RPMI7951 (cell line): ENCODE measurements around the gene OR5V1. TPM values are rescaled to one million over a fixed set of nuclear protein-coding genes. Genes with fewer than 3 reads are reported as not detected.
"Not testable (repeated sequence)": the region's sequence is repeated elsewhere in the genome, so short reads cannot be mapped to it uniquely, and the experiment has no call there.

Experiments
- DNase-seq: peaks from one replicate; pipeline ENCODE4 v3.0.0-alpha.2; 2012; ENCODE audit warnings: low read depth
- total RNA-seq: library from RNA; depleted of rRNA; stranded (reverse); fragments of >200 nt; shearing (Covaris generic); gene quantifications from 2 replicates; pipeline ENCODE4 v1.2.3, GENCODE V29; 2014; rRNA removed

The OR5V1 gene
- total RNA-seq, result not detected in 2 replicates

- no peak for DNase-seq
Observed at GRCh38 chr6:29368765-29369164, at the start of gene OR5V1. Gene OR5V1, minus strand, starts transcription at chr6:29368865. Its CDS starts 12,670 bp downstream, at chr6:29356195.

GRCh38 chr6:29414588-29414987, 45.9 kb upstream of the OR5V1 start, which contains the start of gene OR12D1:
Gene OR12D1, plus strand, starts transcription at chr6:29414928.
- DNase-seq, result no peak

- no peak for DNase-seq
Observed at GRCh38 chr6:29403801-29404200, 35.1 kb upstream of the OR5V1 start.

GRCh38 chr6:29399525-29399924, 30.9 kb upstream of the OR5V1 start:
- DNase-seq, result no peak

GRCh38 chr6:29395331-29395730, 26.7 kb upstream of the OR5V1 start, which contains the start of gene OR12D2:
Gene OR12D2, plus strand, starts transcription at chr6:29395631. Its CDS starts 1,069 bp downstream, at chr6:29396700.
- no peak for DNase-seq

GRCh38 chr6:29388533-29388932, 19.9 kb upstream of the OR5V1 start:
- DNase-seq, result no peak

- DNase-seq, result no peak
Observed at GRCh38 chr6:29376003-29376402, 7.3 kb upstream of the OR5V1 start.

- DNase-seq, result no peak
Observed at GRCh38 chr6:29375191-29375590, 6.5 kb upstream of the OR5V1 start, which contains the start of gene OR12D3. Gene OR12D3, minus strand, starts transcription at chr6:29375291. Its CDS starts 4 bp downstream, at chr6:29375287.

- DNase-seq, result no peak
Observed at GRCh38 chr6:29355603-29356002, 13.1 kb downstream of the OR5V1 start.

- no peak for DNase-seq
Observed at GRCh38 chr6:29354980-29355379, 13.7 kb downstream of the OR5V1 start.

GRCh38 chr6:29349348-29349747, 19.3 kb downstream of the OR5V1 start:
- not testable (repeated sequence) for DNase-seq

- no peak for DNase-seq
Observed at GRCh38 chr6:29345380-29345779, 23.3 kb downstream of the OR5V1 start.

- DNase-seq, result no peak
Observed at GRCh38 chr6:29336269-29336668, 32.4 kb downstream of the OR5V1 start.

- no peak for DNase-seq
Observed at GRCh38 chr6:29332676-29333075, 36.0 kb downstream of the OR5V1 start.

- DNase-seq, result no peak
Observed at GRCh38 chr6:29325777-29326176, 42.9 kb downstream of the OR5V1 start.

GRCh38 chr6:29323332-29323731, 45.3 kb downstream of the OR5V1 start:
- DNase-seq, result not testable (repeated sequence)

GRCh38 chr6:29319931-29320330, 48.7 kb downstream of the OR5V1 start:
- no peak for DNase-seq

Other genes starting within 250 kb of the OR5V1 start
- gene OR2J2, start 198.0 kb downstream of the OR5V1 start, total RNA-seq, result not detected in 2 replicates
- not detected in 2 replicates for gene OR14J1, start 67.2 kb downstream of the OR5V1 start, total RNA-seq
- not detected in 2 replicates for gene OR12D3, start 6.4 kb upstream of the OR5V1 start, total RNA-seq
- not detected in 2 replicates for gene OR12D2, start 26.8 kb upstream of the OR5V1 start, total RNA-seq
- not detected in 2 replicates for gene OR12D1, start 46.1 kb upstream of the OR5V1 start, total RNA-seq
- gene OR10C1, start 70.4 kb upstream of the OR5V1 start, total RNA-seq, result not detected in 2 replicates
- not detected in 2 replicates for gene OR11A1, start 88.2 kb upstream of the OR5V1 start, total RNA-seq
- not detected in 2 replicates for gene OR2H1, start 88.3 kb upstream of the OR5V1 start, total RNA-seq
- not detected in 2 replicates for gene MAS1L, start 119.1 kb upstream of the OR5V1 start, total RNA-seq
- not detected in 2 replicates for gene UBD, start 190.9 kb upstream of the OR5V1 start, total RNA-seq
- gene OR2H2, start 216.3 kb upstream of the OR5V1 start, total RNA-seq, result not detected in 2 replicates